GM12891 (cell line): Measurements from ENCODE around the gene ASPG.

Experiments used
- PAX5 ChIP-seq: IDR thresholded peaks from 2 replicates; pipeline ENCODE4 v1.6.1; 2011; ENCODE audit warnings: low read length, moderate library complexity, mild to moderate bottlenecking; ENCODE audit not compliant: insufficient read depth, severe bottlenecking
- POLR2A ChIP-seq: IDR thresholded peaks from 2 replicates; pipeline ENCODE4 v1.6.1; 2011; ENCODE audit warnings: low read depth, low read length, control low read depth
- POLR2AphosphoS5 ChIP-seq: IDR thresholded peaks from 2 replicates; pipeline ENCODE4 v1.6.1; 2011; ENCODE audit warnings: low read depth, low read length, control low read depth
- POU2F2 ChIP-seq: IDR thresholded peaks from 2 replicates; pipeline ENCODE4 v1.6.1; 2011; ENCODE audit warnings: low read depth, mild to moderate bottlenecking, control low read depth, low read length, moderate library complexity
- SPI1 ChIP-seq: IDR thresholded peaks from 2 replicates; pipeline ENCODE4 v1.6.1; 2011; ENCODE audit warnings: low read depth, low read length, control low read depth
- TAF1 ChIP-seq: IDR thresholded peaks from 2 replicates; pipeline ENCODE4 v1.6.1; 2011; ENCODE audit warnings: low read depth, low read length, control low read depth

DNA sequence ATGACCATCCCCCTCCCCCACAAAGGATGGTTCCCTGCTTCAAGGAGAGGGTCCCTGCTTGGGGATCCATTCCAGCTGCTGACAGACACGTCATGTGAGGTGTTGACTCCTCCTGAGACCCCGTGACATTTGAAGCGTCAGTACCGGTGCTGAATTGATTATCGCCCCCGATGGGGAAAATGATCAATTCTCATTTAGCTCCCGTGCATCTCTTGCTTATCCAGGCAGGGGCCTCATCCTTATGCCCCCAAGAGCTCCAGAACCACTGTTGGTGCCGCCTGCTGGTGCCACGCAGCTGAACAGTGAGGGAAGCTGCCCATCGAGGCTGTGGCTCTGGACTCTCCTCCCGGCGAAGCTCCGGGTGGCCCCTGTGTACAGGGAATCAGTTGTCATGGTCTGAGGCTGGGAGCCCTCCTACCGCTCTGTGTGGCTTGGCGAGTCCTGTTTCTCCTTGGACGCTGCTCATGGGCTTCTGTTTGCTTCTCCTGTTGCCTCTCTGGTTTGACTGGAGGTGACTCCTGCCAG lies 57.5 kb downstream of the ASPG start:
- TF ChIP-seq POLR2AphosphoS5, result no peak
- TF ChIP-seq SPI1, result no peak
- TF ChIP-seq POLR2A, result no peak
- TF ChIP-seq PAX5, result no peak
- no peak for TF ChIP-seq POU2F2
- no peak for TF ChIP-seq TAF1
